GF-D8 (cell line): Measurements from ENCODE around the gene TAS1R2.
"Not testable (repeated sequence)": the region's sequence is repeated elsewhere in the genome, so short reads cannot be mapped to it uniquely, and the experiment has no call there.

Experiments used
- DNase-seq: peaks from one replicate; lab custom pipeline; 2025; lab: John Stamatoyannopoulos, UW

TAS1R2 gene

GRCh38 chr1:18859560-18859959 is at the start of gene TAS1R2:
Gene TAS1R2 (minus strand): TSS chr1:18859660. CDS start chr1:18859660, 0 bp downstream.
- DNase-seq: no peak

- DNase-seq: peak; percentile 87
These were observed 48.7 kb upstream of the TAS1R2 start for GRCh38 chr1:18907917-18908845.

DNA sequence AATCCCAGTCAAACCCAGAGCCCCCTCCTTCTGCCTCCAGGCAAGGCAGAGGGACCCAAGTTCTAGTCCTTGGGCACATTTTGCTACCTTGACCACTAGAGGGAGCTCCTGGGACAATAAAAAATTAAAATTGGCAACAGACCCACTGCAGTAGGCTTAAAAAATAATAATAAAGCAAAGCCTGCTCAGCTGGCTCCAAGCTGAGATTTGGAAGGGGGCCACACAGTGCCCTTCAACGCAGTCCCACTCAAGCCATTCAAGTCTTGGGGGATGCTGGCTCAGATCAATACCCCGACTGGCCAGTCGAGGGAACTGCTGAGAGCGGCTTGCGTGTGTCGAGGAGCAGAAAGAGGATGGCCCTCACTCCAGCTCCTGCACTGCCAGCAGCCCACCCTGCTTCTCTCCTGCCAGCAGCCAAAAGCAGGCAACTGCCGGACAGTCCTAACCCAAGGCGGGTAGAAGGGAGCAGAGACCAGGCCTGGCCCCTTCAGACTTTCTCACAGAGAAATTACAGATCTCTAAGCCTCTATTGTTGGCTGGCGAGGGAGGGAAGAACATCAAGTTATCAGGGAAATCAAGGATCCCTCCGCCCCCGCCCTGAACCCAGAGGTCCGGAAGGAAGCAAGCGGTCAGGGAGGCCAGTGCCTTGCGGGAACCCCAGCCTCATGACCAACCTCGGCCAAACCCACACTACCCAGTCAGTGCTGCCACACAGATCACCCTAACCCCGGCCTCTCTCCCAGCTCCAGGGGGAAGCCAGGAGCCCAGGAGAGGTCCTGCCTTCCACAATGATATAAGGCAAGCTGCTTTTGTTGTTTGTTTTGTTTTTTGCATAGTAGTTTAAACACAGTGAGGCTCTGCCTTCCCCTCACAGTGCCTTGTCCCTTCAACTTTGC is 47.8 kb upstream of the TAS1R2 start:
- DNase-seq: peak; percentile 73

- DNase-seq: no peak
These were observed 43.9 kb upstream of the TAS1R2 start for GRCh38 chr1:18903291-18903756.

DNA sequence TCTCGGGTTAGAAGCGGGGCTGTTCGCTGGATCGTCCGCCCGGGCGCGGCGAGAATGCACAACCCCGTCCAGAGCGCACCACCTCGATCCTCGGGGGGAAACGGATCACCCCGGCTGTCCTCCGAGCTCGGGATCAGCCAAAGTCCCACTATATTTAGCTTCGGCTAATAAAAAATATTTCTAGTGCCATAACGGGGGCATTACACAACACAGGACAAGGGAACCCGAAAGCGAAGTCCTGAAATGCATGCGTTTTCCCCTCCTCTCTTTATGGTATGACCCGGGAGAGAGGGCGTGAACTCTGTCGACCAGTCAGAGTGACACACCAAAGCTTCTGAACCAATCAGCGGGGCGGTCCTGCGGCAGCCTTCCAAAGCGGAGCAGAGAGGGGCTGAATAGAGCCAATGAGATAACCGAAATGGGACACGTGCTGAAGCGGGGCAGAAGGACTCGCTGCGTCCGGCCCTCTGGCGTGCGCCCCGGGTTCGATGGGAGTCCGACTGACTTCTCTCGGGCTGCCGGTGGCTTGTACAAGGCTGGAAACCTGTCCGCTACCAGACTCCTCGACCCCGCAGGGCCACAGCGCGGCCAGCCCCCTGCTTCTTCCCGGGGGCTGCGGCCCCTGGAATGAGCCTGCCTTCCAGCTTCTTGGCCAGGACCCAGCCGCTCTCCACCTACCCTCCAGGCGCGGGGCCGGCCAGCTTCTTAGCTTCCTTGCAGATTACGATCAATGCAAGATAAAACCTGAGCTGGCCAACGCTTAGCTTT is 43.2 kb upstream of the TAS1R2 start, which contains the start of gene ALDH4A1:
Gene ALDH4A1, minus strand, starts transcription at position 33 of the 768 bp plus-strand sequence. Its CDS starts 32 bp downstream, at position 1.
- DNase-seq: peak; percentile 92

- no peak for DNase-seq
These were observed 42.6 kb upstream of the TAS1R2 start for GRCh38 chr1:18901952-18902522.

DNA sequence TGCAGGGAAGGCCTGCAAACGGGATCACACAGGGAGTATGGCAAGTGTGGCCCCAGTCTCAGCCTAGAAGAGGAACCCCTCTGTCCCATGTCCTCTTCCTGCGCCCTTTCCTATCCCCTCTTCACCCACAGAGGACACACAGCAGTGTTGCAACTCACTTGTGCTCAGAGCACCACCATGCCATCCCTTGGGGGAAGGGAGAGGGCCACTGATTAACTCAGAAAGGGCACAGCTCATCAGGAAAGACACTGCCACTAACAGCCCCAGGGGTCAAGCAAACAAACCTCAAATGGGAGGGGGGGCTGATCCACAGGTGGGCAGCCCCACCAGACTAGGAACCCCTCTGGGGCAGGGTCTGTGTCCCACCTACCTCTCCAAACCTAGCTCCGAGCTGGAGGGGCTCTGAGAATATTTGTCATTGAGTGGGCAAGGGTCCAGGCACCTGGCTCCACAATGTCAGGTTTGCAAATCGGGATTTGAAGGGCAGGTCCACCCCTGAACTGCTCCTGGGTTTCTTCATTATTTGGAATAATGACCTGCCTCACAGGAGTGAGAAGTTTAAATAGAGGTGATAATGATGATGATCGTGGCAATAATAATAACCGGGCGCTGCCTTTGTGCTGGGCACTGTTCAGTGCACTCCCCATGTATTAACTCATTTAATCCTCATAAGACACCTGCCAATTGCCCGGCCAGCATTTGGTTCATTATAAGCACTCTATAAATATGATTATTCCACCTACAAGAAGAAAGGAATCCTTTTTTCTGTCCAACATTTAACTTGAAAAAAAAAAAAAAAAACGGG is 41.9 kb upstream of the TAS1R2 start:
- peak; percentile 46 for DNase-seq

DNA sequence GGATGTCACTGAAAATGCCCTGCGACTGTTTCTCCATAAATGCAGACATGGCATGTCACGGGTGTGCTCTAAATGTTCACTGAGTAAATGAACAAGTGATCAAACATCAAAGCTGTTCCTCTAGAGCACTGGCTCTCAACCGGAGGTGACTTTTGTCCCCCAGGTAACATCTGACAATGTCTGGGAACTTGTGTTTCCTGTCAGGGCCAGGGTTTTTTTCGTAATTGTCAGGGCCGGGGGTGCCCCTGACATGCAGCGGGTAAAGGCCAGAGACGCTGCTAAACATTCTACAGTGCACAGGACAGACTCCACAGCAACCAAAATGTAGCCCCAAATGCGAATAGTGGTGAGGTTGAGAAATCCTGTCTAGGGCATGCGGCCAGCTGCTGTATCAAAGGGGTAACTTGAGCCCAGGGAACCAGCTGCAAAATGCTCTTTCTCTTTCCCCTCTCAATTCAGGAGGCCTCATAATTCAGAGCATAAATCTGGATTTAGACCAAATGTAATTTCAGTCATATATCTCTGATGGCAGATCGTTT is 40.9 kb upstream of the TAS1R2 start:
- DNase-seq: peak; percentile 63

GRCh38 chr1:18899363-18900049 is 40.0 kb upstream of the TAS1R2 start:
- no peak for DNase-seq

DNA sequence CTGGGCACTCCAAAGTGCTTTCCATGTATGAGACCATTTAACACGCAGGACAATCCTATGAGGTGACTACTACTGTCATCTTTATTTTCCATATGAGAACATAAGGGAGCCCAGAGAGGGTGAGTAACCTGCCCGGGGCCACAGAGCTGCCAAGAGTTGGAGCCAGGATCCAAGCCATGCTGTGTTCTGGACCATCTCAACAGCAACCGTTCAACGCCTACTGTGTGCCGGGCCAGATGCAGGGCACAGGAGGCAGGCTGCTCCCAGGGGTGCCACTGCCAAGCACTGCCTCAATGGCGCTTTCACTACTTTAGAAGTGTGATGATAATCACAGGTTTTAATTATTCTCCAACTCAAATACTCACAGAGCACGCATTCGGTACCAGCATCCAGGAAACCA is 39.1 kb upstream of the TAS1R2 start:
- DNase-seq: no peak

GRCh38 chr1:18895317-18895716 is 35.9 kb upstream of the TAS1R2 start:
- no peak for DNase-seq

DNA sequence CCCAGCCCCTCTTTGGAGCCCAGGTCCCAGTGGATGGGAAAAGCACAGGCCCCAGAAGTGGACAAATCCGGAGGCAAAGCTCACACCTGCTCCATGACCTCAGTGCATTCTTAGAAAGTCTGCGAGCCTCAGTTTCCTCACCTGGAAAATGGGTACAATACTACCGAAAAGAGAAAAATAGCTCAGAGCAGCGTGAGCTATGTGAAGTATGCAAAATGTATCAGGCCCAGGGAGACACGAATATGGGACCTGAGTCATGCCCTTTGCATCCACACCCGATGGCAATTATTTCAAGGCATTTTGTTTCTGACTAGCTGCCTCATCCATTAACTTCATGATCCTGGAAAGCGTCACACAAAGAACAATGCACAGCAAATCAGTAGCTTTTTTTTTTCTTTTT is 33.7 kb upstream of the TAS1R2 start:
- DNase-seq: no peak

GRCh38 chr1:18891858-18892257 is 32.4 kb upstream of the TAS1R2 start:
- not testable (repeated sequence) for DNase-seq

- no peak for DNase-seq
These were observed 31.9 kb upstream of the TAS1R2 start for GRCh38 chr1:18891426-18891780.

- DNase-seq: no peak
These were observed 31.4 kb upstream of the TAS1R2 start for GRCh38 chr1:18890706-18891425.

GRCh38 chr1:18886003-18886335 is 26.5 kb upstream of the TAS1R2 start:
- no peak for DNase-seq

DNA sequence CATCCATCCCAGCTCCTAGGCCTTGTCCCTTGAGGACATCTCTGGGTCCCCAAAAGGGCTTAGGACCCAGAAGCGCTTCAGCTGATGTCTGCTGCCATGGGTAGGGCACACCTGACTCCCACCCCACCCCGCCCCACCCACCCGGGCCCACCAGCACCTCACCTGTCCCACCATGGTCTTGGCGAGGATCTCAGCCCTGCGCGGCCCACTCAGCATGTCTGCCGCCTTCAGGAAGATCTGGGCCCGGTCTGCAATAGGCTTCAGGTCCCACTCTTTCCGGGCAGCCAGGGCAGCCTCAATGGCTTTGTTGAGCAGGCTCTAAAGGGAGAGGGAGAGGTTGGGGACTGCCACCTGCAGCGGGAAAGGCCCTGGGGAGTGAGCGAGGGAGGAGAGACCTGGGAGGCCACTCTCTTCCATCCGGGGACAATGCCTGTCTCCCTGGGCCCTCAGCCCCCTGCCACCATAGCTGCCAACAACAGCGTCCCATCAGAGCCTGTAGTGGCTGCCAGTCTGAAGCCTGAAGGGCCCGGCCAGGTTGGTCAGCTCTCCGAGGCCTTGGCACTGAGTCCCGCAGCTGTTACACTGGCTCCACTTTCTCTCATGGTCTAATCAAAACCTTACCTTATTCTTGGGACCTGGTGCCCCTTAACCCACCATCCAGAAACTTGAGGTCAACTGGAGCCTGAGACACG is 26.0 kb upstream of the TAS1R2 start:
- DNase-seq: no peak

DNA sequence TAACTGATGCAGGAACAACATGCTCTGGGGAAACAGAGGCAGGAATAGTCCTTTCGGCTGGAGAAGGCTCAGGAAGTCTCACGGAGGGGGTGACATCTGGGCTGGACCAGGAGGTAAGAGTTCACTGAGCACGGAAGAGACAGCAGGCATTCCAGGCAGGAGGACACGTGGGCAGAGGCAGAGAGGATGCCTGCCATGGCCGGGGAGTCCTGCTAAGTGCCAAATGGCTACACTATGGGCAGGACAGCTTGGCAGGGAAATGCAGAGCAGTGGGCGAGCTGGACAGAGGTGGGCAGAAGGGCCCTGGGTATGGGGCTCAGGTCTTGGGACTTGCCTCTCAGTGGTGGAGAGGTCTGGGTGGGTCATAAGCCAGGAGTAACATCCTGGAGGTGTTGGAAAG is 25.3 kb upstream of the TAS1R2 start:
- no peak for DNase-seq

DNA sequence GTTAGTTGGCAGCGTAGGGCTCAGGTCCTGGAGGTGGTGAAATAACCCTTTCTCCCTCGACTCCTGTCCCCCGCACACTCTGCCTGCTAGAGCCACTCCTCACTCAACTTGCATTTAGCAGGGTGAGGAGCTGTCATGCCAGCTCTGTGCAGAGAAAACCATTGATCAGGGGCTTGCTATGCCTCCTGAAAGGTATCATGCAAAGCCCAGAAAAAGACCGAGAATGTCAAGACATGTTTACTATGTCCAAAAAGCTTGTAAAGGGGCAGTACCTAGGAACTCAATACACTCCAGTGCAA is 24.9 kb upstream of the TAS1R2 start:
- no peak for DNase-seq
